ENCODE results near the gene TMEM121. TPM values are rescaled to one million over a fixed set of nuclear protein-coding genes. Genes with fewer than 3 reads are reported as not detected.
A peak's percentile ranks its signal among the peaks of the same experiment; 100 is the strongest.
"Not testable (repeated sequence)": the region's sequence is repeated elsewhere in the genome, so short reads cannot be mapped to it uniquely, and the experiment has no call there.

The TMEM121 gene
- total RNA-seq, 1 donor = 1.8 TPM

DNA sequence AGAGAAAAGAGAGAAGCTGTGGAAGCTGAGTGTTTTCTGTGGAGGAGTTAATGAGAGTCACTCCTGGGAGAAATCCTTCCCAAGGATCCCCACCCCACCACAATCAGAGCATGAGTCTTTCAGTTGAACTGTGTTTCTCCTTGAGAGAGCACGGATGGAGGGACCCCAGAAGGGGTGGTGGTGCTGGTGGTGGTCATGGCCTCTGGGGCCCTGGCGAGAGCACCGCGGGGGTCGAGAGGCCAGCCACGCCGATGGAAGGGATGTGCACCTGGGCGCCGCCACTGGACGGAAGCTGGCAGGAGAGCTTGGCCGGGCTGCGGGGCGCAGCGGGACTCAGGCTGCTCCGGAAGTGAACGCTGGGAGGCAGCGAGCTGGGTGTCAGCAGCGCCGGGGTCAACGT lies 20.0 kb downstream of the TMEM121 start:
- not testable (repeated sequence) for H3K27me3 ChIP-seq (ENCODE audit: insufficient read depth, low read length); H3K36me3 ChIP-seq (ENCODE audit: insufficient read depth, low read length); H4K20me1 ChIP-seq (ENCODE audit: insufficient read depth, low read length); H3K4me2 ChIP-seq (ENCODE audit: insufficient read depth, low read length); H3K4me1 ChIP-seq (ENCODE audit: insufficient read depth, low read length); H3K4me3 ChIP-seq (ENCODE audit: insufficient read depth, low read length); H2AFZ ChIP-seq (ENCODE audit: low read length); DNase-seq (ENCODE audit: insufficient read length, low spot score, missing footprints); H3K27ac ChIP-seq (ENCODE audit: low read depth, low read length); H3K9me3 ChIP-seq (ENCODE audit: low read depth, low read length); H3K79me2 ChIP-seq (ENCODE audit: insufficient read depth, low read length)

DNA sequence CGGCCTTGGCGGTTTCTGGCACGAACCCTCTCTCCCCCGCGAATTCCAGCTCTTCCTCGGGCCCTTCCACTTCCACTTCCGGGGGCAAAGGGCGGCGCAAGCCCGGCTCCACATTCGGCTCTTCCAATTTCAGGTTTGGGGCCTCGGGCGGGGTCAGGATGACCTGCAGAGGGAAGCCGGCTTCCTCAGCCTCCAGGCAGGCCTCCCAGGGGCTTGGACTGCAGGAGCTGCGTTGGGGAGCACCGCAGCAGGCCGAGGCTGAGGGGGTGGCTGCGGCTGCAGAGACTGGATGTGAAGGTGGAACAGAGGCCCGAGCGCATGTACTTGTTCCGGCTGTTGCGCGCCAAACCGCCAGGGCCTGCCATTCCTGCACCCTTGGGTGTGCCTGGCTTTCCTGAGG lies 20.7 kb downstream of the TMEM121 start:
- not testable (repeated sequence) for H4K20me1 ChIP-seq (ENCODE audit: insufficient read depth, low read length); H3K27ac ChIP-seq (ENCODE audit: low read depth, low read length)

DNA sequence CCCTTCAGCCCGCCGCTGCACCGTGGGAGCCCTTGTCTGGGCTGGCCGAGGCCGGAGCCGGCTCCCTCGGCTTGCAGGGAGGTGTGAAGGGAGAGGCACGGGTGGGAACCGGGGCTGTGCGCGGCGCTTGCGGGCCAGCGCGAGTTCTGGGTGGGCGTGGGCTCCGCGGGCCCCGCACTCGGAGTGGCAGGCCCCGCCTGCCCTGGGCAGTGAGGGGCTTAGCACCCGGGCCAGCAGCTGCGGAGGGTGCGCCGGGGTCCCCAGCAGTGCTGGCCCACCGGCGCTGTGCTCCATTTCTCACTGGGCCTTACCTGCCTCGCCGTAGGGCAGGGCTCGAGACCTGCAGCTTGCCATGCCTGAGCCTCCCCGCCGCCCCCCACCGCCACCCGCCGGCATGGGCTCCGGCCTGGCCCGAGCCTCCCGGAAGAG lies 21.4 kb downstream of the TMEM121 start:
- Histone ChIP-seq H3K36me3 (ENCODE audit: insufficient read depth, low read length) (no peaks in the 10 kb centered on the region), H4K20me1 (ENCODE audit: insufficient read depth, low read length) (no peaks in the 10 kb centered on the region), H2AFZ (ENCODE audit: low read length) (no peak overlapping the region), H3K4me2 (ENCODE audit: insufficient read depth, low read length) (no peak overlapping the region), H3K27ac (ENCODE audit: low read depth, low read length) (no peak overlapping the region), H3K4me3 (ENCODE audit: insufficient read depth, low read length) (no peak overlapping the region), H3K4me1 (ENCODE audit: insufficient read depth, low read length) (no peaks in the 10 kb centered on the region), H3K79me2 (ENCODE audit: insufficient read depth, low read length) (no peaks in the 10 kb centered on the region), H3K27me3 (ENCODE audit: insufficient read depth, low read length) (peaks cover 3% of the 10 kb centered on the region), H3K9me3 (ENCODE audit: low read depth, low read length) (peaks cover 4% of the 10 kb centered on the region)
- no peak for DNase-seq (ENCODE audit: insufficient read length, low spot score, missing footprints)
- TF ChIP-seq, protein P1, sequence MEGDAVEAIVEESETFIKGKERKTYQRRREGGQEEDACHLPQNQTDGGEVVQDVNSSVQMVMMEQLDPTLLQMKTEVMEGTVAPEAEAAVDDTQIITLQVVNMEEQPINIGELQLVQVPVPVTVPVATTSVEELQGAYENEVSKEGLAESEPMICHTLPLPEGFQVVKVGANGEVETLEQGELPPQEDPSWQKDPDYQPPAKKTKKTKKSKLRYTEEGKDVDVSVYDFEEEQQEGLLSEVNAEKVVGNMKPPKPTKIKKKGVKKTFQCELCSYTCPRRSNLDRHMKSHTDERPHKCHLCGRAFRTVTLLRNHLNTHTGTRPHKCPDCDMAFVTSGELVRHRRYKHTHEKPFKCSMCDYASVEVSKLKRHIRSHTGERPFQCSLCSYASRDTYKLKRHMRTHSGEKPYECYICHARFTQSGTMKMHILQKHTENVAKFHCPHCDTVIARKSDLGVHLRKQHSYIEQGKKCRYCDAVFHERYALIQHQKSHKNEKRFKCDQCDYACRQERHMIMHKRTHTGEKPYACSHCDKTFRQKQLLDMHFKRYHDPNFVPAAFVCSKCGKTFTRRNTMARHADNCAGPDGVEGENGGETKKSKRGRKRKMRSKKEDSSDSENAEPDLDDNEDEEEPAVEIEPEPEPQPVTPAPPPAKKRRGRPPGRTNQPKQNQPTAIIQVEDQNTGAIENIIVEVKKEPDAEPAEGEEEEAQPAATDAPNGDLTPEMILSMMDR (IDR thresholded peaks at IDR 0.05; ENCODE audit: extremely low read depth, low read depth, low read length) = no peak

More for the DNA sequence above, 20.7 kb downstream of the TMEM121 start:
- H3K4me3 ChIP-seq (ENCODE audit: insufficient read depth, low read length); H3K4me2 ChIP-seq (ENCODE audit: insufficient read depth, low read length); H3K36me3 ChIP-seq (ENCODE audit: insufficient read depth, low read length); H3K27me3 ChIP-seq (ENCODE audit: insufficient read depth, low read length); H3K79me2 ChIP-seq (ENCODE audit: insufficient read depth, low read length); DNase-seq (ENCODE audit: insufficient read length, low spot score, missing footprints); H2AFZ ChIP-seq (ENCODE audit: low read length); H3K9me3 ChIP-seq (ENCODE audit: low read depth, low read length); H3K4me1 ChIP-seq (ENCODE audit: insufficient read depth, low read length): not testable (repeated sequence)

DNA sequence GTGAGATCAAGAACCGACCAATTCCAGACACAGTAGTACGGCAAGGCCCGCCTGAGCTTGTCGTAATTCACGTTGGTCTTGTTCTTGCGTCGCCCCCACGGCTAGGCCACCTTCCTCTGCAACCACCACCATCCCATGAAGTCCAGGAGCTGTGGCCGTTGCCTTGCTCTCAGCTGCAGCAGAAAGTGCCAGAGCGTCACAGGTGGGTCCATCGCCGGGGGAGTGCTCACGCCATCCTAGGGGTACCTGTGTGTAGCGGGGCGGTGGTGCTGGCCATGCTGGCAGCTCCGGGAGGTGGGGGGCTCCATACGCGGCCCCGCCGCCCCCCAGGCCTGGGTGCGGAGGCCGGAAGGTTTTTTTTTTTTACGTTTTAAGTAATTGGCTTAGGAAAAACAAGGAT lies 23.1 kb downstream of the TMEM121 start:
- Histone ChIP-seq H4K20me1 (ENCODE audit: insufficient read depth, low read length) (no peaks in the 10 kb centered on the region), H3K27ac (ENCODE audit: low read depth, low read length) (no peak overlapping the region), H2AFZ (ENCODE audit: low read length) (no peak overlapping the region), H3K79me2 (ENCODE audit: insufficient read depth, low read length) (no peaks in the 10 kb centered on the region), H3K4me1 (ENCODE audit: insufficient read depth, low read length) (no peaks in the 10 kb centered on the region), H3K4me3 (ENCODE audit: insufficient read depth, low read length) (no peak overlapping the region), H3K9me3 (ENCODE audit: low read depth, low read length) (no peaks in the 10 kb centered on the region), H3K4me2 (ENCODE audit: insufficient read depth, low read length) (no peak overlapping the region), H3K27me3 (ENCODE audit: insufficient read depth, low read length) (peaks cover 3% of the 10 kb centered on the region), H3K36me3 (ENCODE audit: insufficient read depth, low read length) (no peaks in the 10 kb centered on the region)
- TF ChIP-seq, protein P1 (IDR thresholded peaks at IDR 0.05; ENCODE audit: extremely low read depth, low read depth, low read length) = no peak
- no peak for DNase-seq (ENCODE audit: insufficient read length, low spot score, missing footprints)

DNA sequence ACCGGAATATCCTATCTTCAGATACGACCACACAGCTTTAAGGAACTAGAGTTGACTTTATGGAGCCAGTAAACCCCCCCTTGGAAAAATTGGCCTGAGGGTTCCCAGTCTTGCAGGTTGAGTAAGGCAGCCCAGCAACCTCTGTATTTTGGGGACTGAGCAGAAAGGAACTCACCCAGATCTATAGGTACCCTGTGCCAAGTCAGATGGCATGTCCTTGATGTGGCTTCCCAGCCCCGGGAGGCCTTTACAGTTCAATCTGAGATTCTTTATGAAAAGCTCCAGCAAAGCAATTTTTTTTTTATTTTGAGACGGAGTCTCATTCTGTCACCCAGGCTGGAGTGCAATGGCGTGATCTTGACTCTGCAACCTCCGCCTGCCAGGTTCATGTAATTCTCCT lies 27.6 kb downstream of the TMEM121 start:
- no peaks in the 10 kb centered on the region for H3K4me1 ChIP-seq (ENCODE audit: insufficient read depth, low read length)
- H3K4me3 ChIP-seq (ENCODE audit: insufficient read depth, low read length) = no peak overlapping the region
- H3K4me2 ChIP-seq (ENCODE audit: insufficient read depth, low read length) = no peak overlapping the region
- H3K79me2 ChIP-seq (ENCODE audit: insufficient read depth, low read length) = no peaks in the 10 kb centered on the region
- H3K9me3 ChIP-seq (ENCODE audit: low read depth, low read length) = no peaks in the 10 kb centered on the region
- H3K27ac ChIP-seq (ENCODE audit: low read depth, low read length) = no peak overlapping the region
- H3K27me3 ChIP-seq (ENCODE audit: insufficient read depth, low read length) = peaks cover 3% of the 10 kb centered on the region
- no peak overlapping the region for H2AFZ ChIP-seq (ENCODE audit: low read length)
- no peaks in the 10 kb centered on the region for H3K36me3 ChIP-seq (ENCODE audit: insufficient read depth, low read length)
- TF ChIP-seq, protein P1 (IDR thresholded peaks at IDR 0.05; ENCODE audit: extremely low read depth, low read depth, low read length) = no peak
- H4K20me1 ChIP-seq (ENCODE audit: insufficient read depth, low read length) = no peaks in the 10 kb centered on the region
- peak; percentile 57 for DNase-seq (ENCODE audit: insufficient read length, low spot score, missing footprints)
